Transverse colon (tissue), 4 donors: ENCODE data around the gene SLC6A13. TPM values are rescaled to one million over a fixed set of nuclear protein-coding genes. Genes with fewer than 3 reads are reported as not detected.

ENCODE experiments used
- DNase-seq: peaks from one replicate; pipeline ENCODE4 v3.0.0-alpha.2; 2019
- H3K27ac ChIP-seq, 4 donors: fragments of 200-600 bp; sonication (generic); 2 replicates each; pipeline ENCODE4 v1.5.1; 2016 to 2018; ENCODE audit warnings: inconsistent platforms in 4 of 4
- H3K27me3 ChIP-seq: fragments of 200-600 bp; sonication (generic); 2 replicates; pipeline ENCODE4 v1.5.1; 2017; ENCODE audit warnings: inconsistent platforms
- H3K36me3 ChIP-seq, 4 donors: fragments of 200-600 bp; sonication (generic); 2 replicates each; pipeline ENCODE4 v1.5.1; 2017 to 2019; ENCODE audit warnings: inconsistent platforms in 4 of 4
- H3K4me1 ChIP-seq, 4 donors: fragments of 200-600 bp; sonication (generic); 2 replicates each; pipeline ENCODE4 v1.5.1; 2017 to 2020; ENCODE audit warnings: inconsistent platforms in 4 of 4
- H3K4me3 ChIP-seq, 4 donors: fragments of 200-600 bp; sonication (generic); 1 replicate in 1 of 4; 2 replicates in 3 of 4; pipeline versions ENCODE4 v1.5.1 to v1.6.1; 2017 to 2019; ENCODE audit warnings: inconsistent platforms in 4 of 4
- H3K9me3 ChIP-seq, 2 donors: fragments of 200-600 bp; sonication (generic); 2 replicates each; pipeline ENCODE4 v1.5.1; 2017 to 2019; ENCODE audit warnings: inconsistent platforms in 2 of 2
- CTCF ChIP-seq, 5 experiments: fragments of 200-600 bp in 3 of 5; fragments of 450-650 bp in 2 of 5; sonication (generic) in 3 of 5; IDR thresholded peaks; 1 replicate in 2 of 5; 2 replicates in 3 of 5; pipeline ENCODE4 v1.5.1; 2016 to 2017; ENCODE audit warnings: antibody characterized with exemption in 5 of 5, inconsistent platforms in 3 of 5, mild to moderate bottlenecking in 2 of 5, moderate library complexity in 1 of 5
- EP300 ChIP-seq: sonication (generic); formaldehyde crosslinking; IDR thresholded peaks from one replicate; pipeline ENCODE4 v1.6.1; 2017; ENCODE audit warnings: antibody characterized with exemption, low read depth
- POLR2A ChIP-seq: fragments of 450-650 bp; IDR thresholded peaks from one replicate; pipeline ENCODE4 v1.6.1; 2016; ENCODE audit warnings: antibody characterized with exemption, mild to moderate bottlenecking, moderate library complexity
- POLR2AphosphoS5 ChIP-seq, 3 donors: sonication (generic); formaldehyde crosslinking; IDR thresholded peaks; one replicate each; pipeline ENCODE4 v1.6.1; 2016; ENCODE audit warnings: antibody characterized with exemption in 3 of 3
- WGBS, 2 donors: methylation state at CpG; one replicate each; pipeline ENCODE4 v1.1.5; 2018; ENCODE audit warnings: low coverage in 1 of 2; 5-methylcytosine and 5-hydroxymethylcytosine counted together
- in situ Hi-C, 4 donors: fragments of 200-750 bp; cut with MboI; loops; one replicate each; pipeline versions ENCODE4 v1.15.0 to v1.15.1; 2017; ENCODE audit warnings: low sequenced_read_pairs in 3 of 4, low pct_ligation_motif_present in 1 of 4, low pct_unique_long_range_greater_than_20kb in 1 of 4
- intact Hi-C: fragments of 100-400 bp; cut with DNase I; formaldehyde crosslinking; loops from one replicate; pipeline ENCODE4 v1.15.1; 2023; ENCODE audit warnings: low total_unique reads
- total RNA-seq, 4 donors: library from RNA; depleted of rRNA; stranded (reverse); fragments of >200 nt; gene quantifications; one replicate each; pipeline ENCODE4 v1.1.0, GENCODE V29; 2016

SLC6A13 gene
- total RNA-seq, 4 donors from 2014 or later, result not detected

GRCh38 chr12:241266-241665 is 21.4 kb downstream of the SLC6A13 start:
- Histone ChIP-seq H3K4me1 (no peaks in the 10 kb centered on the region), H3K4me3 (no peak overlapping the region), H3K27ac (no peak overlapping the region), H3K27me3 (peaks cover 10% of the 10 kb centered on the region), H3K36me3 (no peaks in the 10 kb centered on the region), H3K9me3 (peaks cover 2 to 5% of the 10 kb centered on the region in 2 donors)
- TF ChIP-seq EP300, result no peak
- TF ChIP-seq POLR2AphosphoS5 (IDR thresholded peaks at IDR 0.05), result no peak
- TF ChIP-seq POLR2A, result no peak
- no peak for TF ChIP-seq CTCF (IDR thresholded peaks at IDR 0.05)
- DNase-seq, result no peak
- in situ Hi-C loops (no loop called here), intact Hi-C loops (no loop called here)
- WGBS, 2 donors, result 83 to 86% methylated on average over 1 to 9 of the region's 9 CpGs

- in situ Hi-C loops, result no loop called here
- 81 to 84% methylated on average over 9 of the region's 9 CpGs for WGBS, 2 donors
Observed at GRCh38 chr12:240566-240965, 22.1 kb downstream of the SLC6A13 start.

GRCh38 chr12:238736-239398 is 23.8 kb downstream of the SLC6A13 start:
- H3K27ac ChIP-seq, result no peak overlapping the region
- H3K4me3 ChIP-seq, result no peak overlapping the region
- WGBS, 2 donors, result 66 to 71% methylated on average over 14 to 19 of the region's 19 CpGs
- intact Hi-C loops (no loop called here), in situ Hi-C loops (no loop called here)
- H3K9me3 ChIP-seq, result peaks cover 0 to 7% of the 10 kb centered on the region in 2 donors
- H3K4me1 ChIP-seq, result no peaks in the 10 kb centered on the region
- peaks cover 8% of the 10 kb centered on the region for H3K27me3 ChIP-seq
- DNase-seq, result no peak
- TF ChIP-seq POLR2AphosphoS5 (IDR thresholded peaks at IDR 0.05) (no peak), EP300 (no peak)
- no peaks in the 10 kb centered on the region for H3K36me3 ChIP-seq

More at GRCh38 chr12:240566-240965, 22.1 kb downstream of the SLC6A13 start:
- H3K9me3 ChIP-seq, result peaks cover 0 to 7% of the 10 kb centered on the region in 2 donors
- H3K4me1 ChIP-seq, result no peaks in the 10 kb centered on the region
- no peak for DNase-seq
- H3K4me3 ChIP-seq, result no peak overlapping the region
- H3K27me3 ChIP-seq, result peaks cover 10% of the 10 kb centered on the region
- H3K27ac ChIP-seq, result no peak overlapping the region
- no peaks in the 10 kb centered on the region for H3K36me3 ChIP-seq
- TF ChIP-seq POLR2AphosphoS5 (IDR thresholded peaks at IDR 0.05) (no peak), EP300 (no peak), POLR2A (no peak), CTCF (IDR thresholded peaks at IDR 0.05) (no peak)
- intact Hi-C loops, result no loop called here

GRCh38 chr12:238116-238515 is 24.5 kb downstream of the SLC6A13 start:
- Histone ChIP-seq H3K4me1 (no peaks in the 10 kb centered on the region), H3K9me3 (peaks cover 0 to 7% of the 10 kb centered on the region in 2 donors), H3K27me3 (peaks cover under 1% of the 10 kb centered on the region), H3K36me3 (no peaks in the 10 kb centered on the region), H3K27ac (no peak overlapping the region), H3K4me3 (no peak overlapping the region)
- intact Hi-C loops (no loop called here), in situ Hi-C loops (no loop called here)
- DNase-seq, result no peak
- TF ChIP-seq EP300, result no peak
- TF ChIP-seq CTCF (IDR thresholded peaks at IDR 0.05), result no peak
- TF ChIP-seq POLR2A, result no peak
- TF ChIP-seq POLR2AphosphoS5 (IDR thresholded peaks at IDR 0.05), result no peak
- 88 to 91% methylated on average over 9 of the region's 9 CpGs for WGBS, 2 donors
